Peyer's patch (tissue), 4 donors: ENCODE data around the gene KMT2D.

Experiments used
- POLR2A ChIP-seq, 2 donors: fragments of 450-650 bp; IDR thresholded peaks; one replicate each; pipeline ENCODE4 v1.5.1; 2017; ENCODE audit warnings: antibody characterized with exemption in 2 of 2, mild to moderate bottlenecking in 2 of 2, moderate library complexity in 2 of 2
- TF ChIP-seq, protein P1 (sequence below), 6 experiments: fragments of 450-650 bp in 4 of 6; fragments of 200-600 bp in 2 of 6; sonication (generic) in 1 of 6; IDR thresholded peaks; one replicate each; pipeline ENCODE4 v1.5.1; 2017 to 2019; ENCODE audit warnings: antibody characterized with exemption in 6 of 6, mild to moderate bottlenecking in 3 of 6, moderate library complexity in 1 of 6

DNA sequence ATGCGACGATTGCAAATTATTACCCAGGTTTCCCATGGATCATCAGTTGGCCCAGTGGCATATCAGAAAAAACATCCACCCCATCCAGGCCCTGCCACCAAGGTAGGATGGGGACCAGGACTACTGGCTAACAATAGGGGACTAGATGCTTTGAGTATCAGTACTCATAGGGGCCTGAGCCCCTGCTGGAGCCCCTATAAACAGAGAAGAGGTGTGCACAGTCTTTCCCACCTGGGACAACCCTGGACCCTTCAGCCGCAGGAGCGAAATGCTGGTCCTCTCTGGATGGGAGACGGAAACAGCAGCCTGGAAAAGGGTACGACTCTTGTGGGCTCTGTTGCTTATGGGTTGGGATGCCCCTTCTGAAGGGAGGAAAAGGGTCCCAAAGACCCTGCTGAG, 28.3 kb upstream of the KMT2D start:
- TF ChIP-seq, protein P1, sequence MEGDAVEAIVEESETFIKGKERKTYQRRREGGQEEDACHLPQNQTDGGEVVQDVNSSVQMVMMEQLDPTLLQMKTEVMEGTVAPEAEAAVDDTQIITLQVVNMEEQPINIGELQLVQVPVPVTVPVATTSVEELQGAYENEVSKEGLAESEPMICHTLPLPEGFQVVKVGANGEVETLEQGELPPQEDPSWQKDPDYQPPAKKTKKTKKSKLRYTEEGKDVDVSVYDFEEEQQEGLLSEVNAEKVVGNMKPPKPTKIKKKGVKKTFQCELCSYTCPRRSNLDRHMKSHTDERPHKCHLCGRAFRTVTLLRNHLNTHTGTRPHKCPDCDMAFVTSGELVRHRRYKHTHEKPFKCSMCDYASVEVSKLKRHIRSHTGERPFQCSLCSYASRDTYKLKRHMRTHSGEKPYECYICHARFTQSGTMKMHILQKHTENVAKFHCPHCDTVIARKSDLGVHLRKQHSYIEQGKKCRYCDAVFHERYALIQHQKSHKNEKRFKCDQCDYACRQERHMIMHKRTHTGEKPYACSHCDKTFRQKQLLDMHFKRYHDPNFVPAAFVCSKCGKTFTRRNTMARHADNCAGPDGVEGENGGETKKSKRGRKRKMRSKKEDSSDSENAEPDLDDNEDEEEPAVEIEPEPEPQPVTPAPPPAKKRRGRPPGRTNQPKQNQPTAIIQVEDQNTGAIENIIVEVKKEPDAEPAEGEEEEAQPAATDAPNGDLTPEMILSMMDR (IDR thresholded peaks at IDR 0.05): no peak
- no peak for TF ChIP-seq POLR2A (IDR thresholded peaks at IDR 0.05)
